Transverse colon (tissue), 4 donors: ENCODE results near the gene ZNHIT6.

Experiments
- CTCF ChIP-seq, 5 experiments: fragments of 200-600 bp in 3 of 5; fragments of 450-650 bp in 2 of 5; sonication (generic) in 3 of 5; IDR thresholded peaks; 1 replicate in 2 of 5; 2 replicates in 3 of 5; pipeline ENCODE4 v1.5.1; 2016 to 2017; ENCODE audit warnings: antibody characterized with exemption in 5 of 5, inconsistent platforms in 3 of 5, mild to moderate bottlenecking in 2 of 5, moderate library complexity in 1 of 5
- EP300 ChIP-seq: sonication (generic); formaldehyde crosslinking; IDR thresholded peaks from one replicate; pipeline ENCODE4 v1.6.1; 2017; ENCODE audit warnings: antibody characterized with exemption, low read depth
- POLR2AphosphoS5 ChIP-seq, 3 donors: sonication (generic); formaldehyde crosslinking; IDR thresholded peaks; one replicate each; pipeline ENCODE4 v1.6.1; 2016; ENCODE audit warnings: antibody characterized with exemption in 3 of 3

DNA sequence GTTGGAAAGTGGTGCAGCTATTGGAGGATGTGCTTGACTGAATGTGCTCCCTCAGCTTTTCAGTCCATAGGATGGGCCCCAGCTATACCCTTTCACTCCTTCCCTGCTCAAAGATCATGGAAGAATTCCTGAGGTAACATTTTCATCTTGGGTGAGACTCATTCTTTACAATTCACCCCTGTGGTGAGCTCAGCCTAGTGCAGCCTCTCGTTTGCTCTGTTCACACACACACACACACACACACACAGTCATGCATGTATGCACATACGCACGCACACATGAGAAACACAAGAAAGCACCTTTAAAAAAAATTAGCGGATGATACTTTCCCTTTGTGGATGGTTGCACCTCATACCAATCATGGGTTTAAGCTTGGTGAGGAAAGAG lies 101.8 kb downstream of the ZNHIT6 start:
- TF ChIP-seq CTCF (IDR thresholded peaks at IDR 0.05) (no peak), EP300 (no peak), POLR2AphosphoS5 (IDR thresholded peaks at IDR 0.05) (no peak)
